K562 (cell line): ENCODE results near the gene CREB3L4. TPM values are rescaled to one million over a fixed set of nuclear protein-coding genes. Genes with fewer than 3 reads are reported as not detected.

Source experiments
- CREM ChIP-seq: IDR thresholded peaks from 2 replicates; pipeline ENCODE4 v1.6.1; 2014; ENCODE audit warnings: antibody characterized with exemption, low read depth
- HNRNPK ChIP-seq: fragments of 200-400 bp; formaldehyde crosslinking; IDR thresholded peaks from one replicate; pipeline ENCODE4 v1.6.1; 2018; ENCODE audit warnings: mild to moderate bottlenecking, low read depth, low read length; ENCODE audit not compliant: poor library complexity, severe bottlenecking
- MAZ ChIP-seq, 2 experiments: fragments of 450-650 bp in 1 of 2; sonication (generic) in 1 of 2; formaldehyde crosslinking; IDR thresholded peaks in 1 of 2; conservative IDR thresholded peaks in 1 of 2; 2 replicates each; pipeline versions ENCODE4 v1.4.0 to v1.5.0; 2020; ENCODE audit warnings: mild to moderate bottlenecking in 1 of 2, missing genetic modification reagents in 1 of 2
- MCM2 ChIP-seq: fragments of 450-650 bp; IDR thresholded peaks from 2 replicates; pipeline ENCODE4 v1.6.1; 2017; ENCODE audit warnings: low read depth, mild to moderate bottlenecking
- PTTG1 ChIP-seq: fragments of 450-650 bp; IDR thresholded peaks from 2 replicates; pipeline ENCODE4 v1.6.1; 2016; ENCODE audit warnings: low read depth, mild to moderate bottlenecking, missing genetic modification characterization, missing compliant biosample characterization
- RBM17 ChIP-seq: fragments of 200-400 bp; formaldehyde crosslinking; IDR thresholded peaks from 2 replicates; pipeline ENCODE4 v1.6.1; 2017; ENCODE audit warnings: low read depth, mild to moderate bottlenecking, low read length, borderline replicate concordance
- SP2 ChIP-seq: IDR thresholded peaks from 2 replicates; pipeline ENCODE4 v1.6.1; 2011; ENCODE audit warnings: mild to moderate bottlenecking, low read depth, low read length, moderate library complexity; ENCODE audit not compliant: poor library complexity, severe bottlenecking; ENCODE audit errors: extremely low read depth
- STAT5B ChIP-seq: fragments of 250-450 bp; sonication (Bioruptor Pico); IDR thresholded peaks from 2 replicates; pipeline ENCODE4 v1.8.0; 2021; ENCODE audit warnings: mild to moderate bottlenecking, inconsistent platforms
- ZBTB40 ChIP-seq, 2 experiments: fragments of 450-650 bp in 1 of 2; sonication (generic) in 1 of 2; formaldehyde crosslinking in 1 of 2; IDR thresholded peaks; 2 replicates each; pipeline versions ENCODE4 v1.7.1 to v1.9.0; 2016 to 2022; ENCODE audit warnings: inconsistent platforms in 1 of 2, mild to moderate bottlenecking in 1 of 2, missing genetic modification reagents in 1 of 2
- ZHX1 ChIP-seq: fragments of 150-350 bp; conservative IDR thresholded peaks from 2 replicates; pipeline ENCODE4 v1.6.1; 2014; ENCODE audit warnings: low read length
- ZNF12 ChIP-seq: sonication (generic); formaldehyde crosslinking; IDR thresholded peaks from 2 replicates; pipeline ENCODE4 v1.4.0; 2020; ENCODE audit warnings: mild to moderate bottlenecking, missing genetic modification reagents
- ZNF280B ChIP-seq: fragments of 250-450 bp; sonication (Bioruptor Pico); IDR thresholded peaks from 2 replicates; pipeline ENCODE4 v1.5.1; 2021; ENCODE audit warnings: mild to moderate bottlenecking
- polyA plus RNA-seq, 8 experiments: library from polyadenylated mRNA; depleted of rRNA in 4 of 8; stranded (reverse) in 5 of 8; unstranded in 3 of 8; fragments of >200 nt; fragmentation: Nextera tagmentation in 2 of 8; fragmentation: Illumina TruSeq in 1 of 8; extraction: Ambion mirVana in 2 of 8; extraction: Trizol in 1 of 8; gene quantifications; 2 replicates each; pipeline versions ENCODE4 v1.2.1 to v1.2.3, GENCODE V29; 2011 to 2014; ENCODE audit warnings: inconsistent platforms in 1 of 8, missing spikeins in 1 of 8
- total RNA-seq, 7 experiments: library from RNA; depleted of rRNA in 6 of 7; stranded (reverse); fragments of >200 nt in 6 of 7; fragmentation: Illumina TruSeq in 2 of 7; extraction: Trizol in 2 of 7; gene quantifications; 2 replicates each; pipeline versions ENCODE4 v1.2.1 to v1.2.3, GENCODE V29; 2011 to 2021; ENCODE audit warnings: low replicate concordance in 1 of 7

Gene CREB3L4
- total and polyA plus RNA-seq, 9 of the 15 experiments (the other 6 are each of a cell fraction or from before 2014, with no cell fraction given), result 9.9 to 18.6 (median 13.9) TPM

- peak; percentile 81 for TF ChIP-seq ZBTB40 (IDR thresholded peaks at IDR 0.05)
- TF ChIP-seq ZBTB40 (CRISPR knock-in tag; IDR thresholded peaks at IDR 0.05), result no peak
- TF ChIP-seq ZNF280B (CRISPR knock-in tag), result no peak
- peak; percentile 73 for TF ChIP-seq CREM
- TF ChIP-seq ZNF12 (CRISPR knock-in tag), result no peak
- no peak for TF ChIP-seq RBM17
- TF ChIP-seq PTTG1 (tag), result no peak
- TF ChIP-seq ZHX1, result no peak
- peak; percentile 71 to 83 for TF ChIP-seq MAZ (CRISPR knock-in tag; conservative IDR thresholded peaks at IDR 0.05 in 1 of 2, IDR thresholded peaks at IDR 0.05 in 1 of 2)
- TF ChIP-seq MCM2, result no peak
- TF ChIP-seq STAT5B (CRISPR knock-in tag), result no peak
- TF ChIP-seq SP2, result peak; percentile 79
- TF ChIP-seq HNRNPK, result no peak
Measured at GRCh38 chr1:153967107-153967999, at the start of gene CREB3L4 (continued).
